Lung (tissue), 12 donors: ENCODE measurements around the gene CUL2. TPM values are rescaled to one million over a fixed set of nuclear protein-coding genes. Genes with fewer than 3 reads are reported as not detected.
A peak's percentile ranks its signal among the peaks of the same experiment; 100 is the strongest.

Experiments
- ATAC-seq: fragments of 200-7000 bp; cut with Tn5 transposase; one replicate; pipeline ENCODE4 v1.9.1; 2020; ENCODE audit warnings: moderate number of reproducible peaks; ENCODE audit not compliant: insufficient read depth, low FRiP score
- DNase-seq, 3 donors: peaks; one replicate each; pipeline ENCODE4 v3.0.0-alpha.2; 2013 to 2017
- H3K27ac ChIP-seq, 2 donors: one replicate each; pipeline ENCODE4 v1.5.1; 2013; ENCODE audit warnings: mild to moderate bottlenecking in 2 of 2, moderate library complexity in 2 of 2, control low read depth in 1 of 2, inconsistent platforms in 1 of 2, low read depth in 1 of 2, low read length in 1 of 2
- H3K27me3 ChIP-seq, 3 donors: one replicate each; pipeline ENCODE4 v1.5.1; 2013; ENCODE audit warnings: low read length in 2 of 3; ENCODE audit not compliant: control insufficient read depth in 3 of 3, insufficient read depth in 3 of 3
- H3K36me3 ChIP-seq, 4 donors: one replicate each; pipeline ENCODE4 v1.5.1; 2013; ENCODE audit warnings: low read length in 4 of 4, mild to moderate bottlenecking in 1 of 4, moderate library complexity in 1 of 4; ENCODE audit not compliant: control insufficient read depth in 4 of 4, insufficient read depth in 4 of 4
- H3K4me1 ChIP-seq, 5 donors: one replicate each; pipeline ENCODE4 v1.5.1; 2013; ENCODE audit warnings: low read length in 5 of 5, mild to moderate bottlenecking in 2 of 5, moderate library complexity in 1 of 5; ENCODE audit not compliant: control insufficient read depth in 5 of 5, insufficient read depth in 5 of 5
- H3K4me3 ChIP-seq: one replicate; pipeline ENCODE4 v1.5.1; 2013; ENCODE audit warnings: mild to moderate bottlenecking, control low read depth, moderate library complexity
- H3K9ac ChIP-seq, 2 donors: one replicate each; pipeline ENCODE4 v1.5.1; 2013; ENCODE audit warnings: low read length in 2 of 2, control low read depth in 1 of 2; ENCODE audit not compliant: insufficient read depth in 1 of 2
- H3K9me3 ChIP-seq, 4 donors: one replicate each; pipeline ENCODE4 v1.5.1; 2013; ENCODE audit warnings: low read length in 3 of 4, mild to moderate bottlenecking in 1 of 4, moderate library complexity in 1 of 4; ENCODE audit not compliant: control insufficient read depth in 4 of 4, insufficient read depth in 3 of 4
- CTCF ChIP-seq: IDR thresholded peaks from 2 replicates; pipeline ENCODE4 v1.5.1; 2012; ENCODE audit warnings: mild to moderate bottlenecking; ENCODE audit errors: control extremely low read depth, extremely low read depth
- WGBS, 2 donors: extraction: QIAGEN DNeasy Blood & Tissue Kit; methylation state at CpG; one replicate each; pipeline ENCODE4 v1.1.7; 2013; 5-methylcytosine and 5-hydroxymethylcytosine counted together
- polyA plus RNA-seq, 2 donors: library from polyadenylated mRNA; stranded (reverse); fragments of 200-250 nt; gene quantifications; one replicate each; pipeline ENCODE4 v1.2.1, GENCODE V29; 2013
- total RNA-seq, 2 donors: library from RNA; depleted of rRNA in 1 of 2; stranded (reverse); fragments of >200 nt in 1 of 2; gene quantifications; one replicate each; pipeline ENCODE4 v1.2.1, GENCODE V29; 2014 to 2021
- donor health status: control.
- donor health status: control.
- donor health status: Bipolar disorder and iron deficiency.
- donor health status: healthy.
- donor health status: DM: yes; HTN: yes; CAD: no.

Gene CUL2
- total and polyA plus RNA-seq, 4 donors, result 7.7 to 30.8 (median 17.6) TPM

GRCh38 chr10:35127289-35127891, 37.2 kb upstream of the CUL2 start:
- TF ChIP-seq CTCF, result no peak
- DNase-seq (peak; percentile 72 to 81 (median 74)), ATAC-seq (peak; percentile 24)
- Histone ChIP-seq H3K9ac (peak overlapping the region; percentile 90 to 96), H3K4me3 (peak overlapping the region; percentile 87), H3K36me3 (no peaks in the 10 kb centered on the region), H3K9me3 (no peaks in the 10 kb centered on the region), H3K27ac (peak overlapping the region; percentile 100), H3K27me3 (no peaks in the 10 kb centered on the region), H3K4me1 (peaks cover 0 to 17% (median 8%) of the 10 kb centered on the region in 5 donors)
- 0 to 1% methylated on average over 52 to 56 of the region's 56 CpGs for WGBS, 2 donors

- Histone ChIP-seq H3K36me3 (no peaks in the 10 kb centered on the region), H3K4me1 (peaks cover 0 to 17% (median 8%) of the 10 kb centered on the region in 5 donors), H3K9me3 (no peaks in the 10 kb centered on the region), H3K4me3 (peak within 1 kb of the TSS; percentile 87), H3K27me3 (no peaks in the 10 kb centered on the region), H3K9ac (peak within 1 kb of the TSS; percentile 90 to 96), H3K27ac (peak within 1 kb of the TSS; percentile 100)
- ATAC-seq, result peak; percentile 97
- WGBS, 2 donors, result 0 to 1% methylated on average over 72 to 80 of the region's 80 CpGs
- peak; percentile 38 for TF ChIP-seq CTCF
- peak; percentile 98 to 99 (median 98) for DNase-seq
Measured at GRCh38 chr10:35126530-35127288, 36.6 kb upstream of the CUL2 start, which contains the start of gene CREM. Gene CREM, plus strand, starts transcription at chr10:35126846. Its CDS starts 10,990 bp downstream, at chr10:35137836.

- ATAC-seq, result no peak
- H3K9ac ChIP-seq, result peak overlapping the region in 1 of 2 donors; percentile 77
Measured at GRCh38 chr10:35126062-35126529, 36.0 kb upstream of the CUL2 start.

More at GRCh38 chr10:35126062-35126529, 36.0 kb upstream of the CUL2 start:
- no peak for DNase-seq
- Histone ChIP-seq H3K36me3 (no peaks in the 10 kb centered on the region), H3K27me3 (no peaks in the 10 kb centered on the region), H3K4me3 (peak overlapping the region; percentile 7), H3K4me1 (peaks cover 0 to 17% (median 8%) of the 10 kb centered on the region in 5 donors), H3K9me3 (no peaks in the 10 kb centered on the region), H3K27ac (peak overlapping the region; percentile 69 to 73)
- TF ChIP-seq CTCF, result no peak
- WGBS, 2 donors, result 66 to 78% methylated on average over 13 of the region's 13 CpGs
